GM12873 (cell line): ENCODE results near the gene PDE4D.

Source experiments
- CTCF ChIP-seq: IDR thresholded peaks from 2 replicates; pipeline ENCODE4 v1.5.1; 2012; ENCODE audit warnings: low read depth, mild to moderate bottlenecking, moderate library complexity, low read length, control low read depth; ENCODE audit not compliant: insufficient read depth; ENCODE audit errors: missing control alignments

PDE4D gene

DNA sequence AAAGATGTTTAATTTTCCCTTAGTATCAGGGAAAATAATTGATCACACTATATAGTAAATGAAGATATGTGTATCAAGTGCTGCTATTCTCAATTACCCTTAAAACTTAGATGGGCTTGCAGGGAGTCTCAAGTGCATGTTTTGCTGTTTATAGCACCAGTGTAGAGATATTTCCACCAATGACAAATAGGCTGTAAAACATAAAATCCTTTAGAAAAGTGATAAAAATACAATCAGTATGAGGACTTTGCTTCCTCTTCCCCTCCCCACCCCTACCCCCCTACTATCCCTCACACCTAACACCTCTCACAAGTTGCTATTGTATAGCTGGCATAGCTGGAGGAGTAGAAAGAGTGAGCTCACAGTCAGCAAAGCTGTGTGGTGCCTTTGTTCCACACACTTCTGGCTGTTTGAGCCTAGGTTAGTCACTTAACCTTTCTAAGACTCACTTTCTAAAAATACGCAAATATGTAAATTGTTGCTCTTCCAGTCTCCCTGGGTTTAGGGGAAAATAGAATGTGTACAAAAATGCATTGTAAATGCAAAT lies 93.1 kb downstream of the PDE4D start:
- no peak for TF ChIP-seq CTCF

DNA sequence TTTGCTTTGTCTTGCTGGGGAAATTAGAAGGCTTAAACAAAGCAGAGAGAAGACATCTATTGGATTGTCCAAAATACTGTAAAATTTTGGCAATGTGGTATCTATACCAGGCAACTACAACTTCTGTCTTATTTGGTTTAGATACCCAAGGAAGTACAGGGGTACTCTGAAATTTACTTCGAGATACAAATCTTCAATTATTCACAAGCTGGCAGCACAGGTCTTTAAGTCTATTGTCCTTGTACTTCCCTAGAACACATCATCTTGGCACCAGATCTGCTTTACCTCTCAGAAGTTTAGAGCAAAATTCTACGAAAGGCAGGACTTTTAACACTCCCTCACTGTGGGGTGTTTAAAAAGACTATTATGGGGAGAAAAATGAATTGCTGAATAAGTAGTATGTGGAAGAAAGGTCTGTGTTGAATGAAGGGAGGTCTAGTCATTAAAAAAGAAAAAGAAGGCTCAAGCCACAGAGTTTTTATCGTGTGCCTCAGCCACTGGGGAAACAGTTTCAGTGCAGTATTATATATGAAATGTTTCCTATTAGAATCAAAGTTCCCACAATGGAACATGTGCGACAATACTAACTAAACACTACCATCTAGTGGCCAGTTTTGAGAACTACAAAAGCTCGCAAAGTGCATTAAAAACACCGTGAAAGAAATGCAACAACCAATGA lies 93.7 kb downstream of the PDE4D start:
- peak; percentile 63 for TF ChIP-seq CTCF

- TF ChIP-seq CTCF: no peak
Measured at GRCh38 chr5:59798862-59799667, 94.5 kb downstream of the PDE4D start.

GRCh38 chr5:59795141-59795540 lies 98.4 kb downstream of the PDE4D start:
- TF ChIP-seq CTCF: no peak

GRCh38 chr5:59792983-59793585 lies 100.4 kb downstream of the PDE4D start:
- TF ChIP-seq CTCF: no peak

GRCh38 chr5:59791617-59792016 lies 101.9 kb downstream of the PDE4D start:
- TF ChIP-seq CTCF: no peak
